Coronary artery (tissue), 2 donors: ENCODE results near the gene YPEL1.
"Not testable (repeated sequence)": the region's sequence is repeated elsewhere in the genome, so short reads cannot be mapped to it uniquely, and the experiment has no call there.

Experiments
- DNase-seq: peaks from one replicate; pipeline ENCODE4 v3.0.0-alpha.2; 2017; ENCODE audit warnings: low spot score
- H3K27ac ChIP-seq, 2 donors: fragments of 200-600 bp; sonication (generic); one replicate each; pipeline ENCODE4 v1.5.1; 2016 to 2019
- H3K4me3 ChIP-seq: fragments of 200-600 bp; sonication (generic); 2 replicates; pipeline ENCODE4 v1.5.1; 2016; ENCODE audit warnings: mild to moderate bottlenecking, moderate library complexity
- CTCF ChIP-seq: fragments of 200-600 bp; sonication (generic); IDR thresholded peaks from one replicate; pipeline ENCODE4 v1.5.1; 2019; ENCODE audit warnings: antibody characterized with exemption

Gene YPEL1

GRCh38 chr22:21753374-21754111 lies 17.9 kb upstream of the YPEL1 start:
- Histone ChIP-seq H3K4me3 (no peak overlapping the region), H3K27ac (no peak overlapping the region)
- TF ChIP-seq CTCF: no peak
- no peak for DNase-seq

GRCh38 chr22:21752276-21752675 lies 16.7 kb upstream of the YPEL1 start:
- no peak overlapping the region for H3K4me3 ChIP-seq
- DNase-seq: no peak
- TF ChIP-seq CTCF: no peak
- H3K27ac ChIP-seq: no peak overlapping the region

GRCh38 chr22:21745948-21746347 lies 10.4 kb upstream of the YPEL1 start:
- no peak for DNase-seq
- H3K27ac ChIP-seq: no peak overlapping the region

GRCh38 chr22:21744917-21745316 lies 9.3 kb upstream of the YPEL1 start:
- DNase-seq, H3K4me3 ChIP-seq, H3K27ac ChIP-seq: not testable (repeated sequence)

More at GRCh38 chr22:21745948-21746347, 10.4 kb upstream of the YPEL1 start:
- no peak for TF ChIP-seq CTCF
- H3K4me3 ChIP-seq: no peak overlapping the region

GRCh38 chr22:21741790-21742189 lies 6.2 kb upstream of the YPEL1 start:
- no peak for TF ChIP-seq CTCF
- no peak for DNase-seq
- Histone ChIP-seq H3K4me3 (no peak overlapping the region), H3K27ac (no peak overlapping the region)

- no peak overlapping the region for H3K27ac ChIP-seq
- H3K4me3 ChIP-seq: no peak overlapping the region
- no peak for TF ChIP-seq CTCF
- DNase-seq: no peak
These were observed 5.5 kb upstream of the YPEL1 start for GRCh38 chr22:21741059-21741458.

- Histone ChIP-seq H3K27ac (no peak overlapping the region), H3K4me3 (no peak overlapping the region)
- TF ChIP-seq CTCF: no peak
- DNase-seq: no peak
These were observed 4.3 kb upstream of the YPEL1 start for GRCh38 chr22:21739828-21740377.
